ENCODE data around the gene UQCRQ. TPM values are rescaled to one million over a fixed set of nuclear protein-coding genes. Genes with fewer than 3 reads are reported as not detected.

Gene UQCRQ
- total and polyA plus RNA-seq, 9 of the 15 experiments (the other 6 are each of a cell fraction or from before 2014, with no cell fraction given) = 235 to 2,421 (median 883) TPM

GRCh38 chr5:132830436-132831094 lies 35.9 kb upstream of the UQCRQ start, which contains the start of gene SHROOM1 (continued):
- no peak for TF ChIP-seq RNF219 (CRISPR knock-in tag; IDR thresholded peaks at IDR 0.05)
- no peak for TF ChIP-seq MCM7 (IDR thresholded peaks at IDR 0.05)
- TF ChIP-seq EHMT2 (IDR thresholded peaks at IDR 0.05) = no peak
- no peak for TF ChIP-seq ZC3H4 (CRISPR knock-in tag; IDR thresholded peaks at IDR 0.05; ENCODE audit: borderline replicate concordance)
- peak; percentile 48 for TF ChIP-seq CTCFL (IDR thresholded peaks at IDR 0.05; ENCODE audit: borderline replicate concordance, insufficient read depth, low read depth, low read length, poor library complexity, severe bottlenecking)
- TF ChIP-seq CCAR2 (IDR thresholded peaks at IDR 0.05; ENCODE audit: low read depth, low read length) = no peak
- TF ChIP-seq ASH1L (IDR thresholded peaks at IDR 0.05; ENCODE audit: borderline replicate concordance, low read depth, partially characterized antibody) = no peak
- no peak for TF ChIP-seq ZNF253 (CRISPR knock-in tag; conservative IDR thresholded peaks at IDR 0.05)
- no peak for TF ChIP-seq CBFA2T2 (conservative IDR thresholded peaks at IDR 0.05)
- no peak for TF ChIP-seq HIVEP1 (CRISPR knock-in tag; IDR thresholded peaks at IDR 0.05)
- no peak for TF ChIP-seq KLF16 (IDR thresholded peaks at IDR 0.05)
- no peak for TF ChIP-seq ZNF707 (CRISPR knock-in tag; conservative IDR thresholded peaks at IDR 0.05)
- TF ChIP-seq ZNF740 (CRISPR knock-in tag; IDR thresholded peaks at IDR 0.05) = peak; percentile 90
- TF ChIP-seq ZNF740 (tag; IDR thresholded peaks at IDR 0.05) = peak in 1 of 2 experiments; percentile 85; a peak in 2 of 4 replicates
- peak; percentile 72 for TF ChIP-seq CTBP1 (IDR thresholded peaks at IDR 0.05; ENCODE audit: borderline replicate concordance)
- 0 out of 2 replicates have a peak, but pooled peaks have one; percentile 49 for TF ChIP-seq NR4A1 (CRISPR knock-in tag; IDR thresholded peaks at IDR 0.05)
- peak; percentile 41; the same call in 1 of the 2 replicates for TF ChIP-seq NR4A1 (tag; IDR thresholded peaks at IDR 0.05)
- no peak for TF ChIP-seq XRCC4 (IDR thresholded peaks at IDR 0.05; ENCODE audit: extremely low read depth, insufficient read depth, insufficient read length)
- TF ChIP-seq ZNF124 (CRISPR knock-in tag; IDR thresholded peaks at IDR 0.05) = no peak
- no peak for TF ChIP-seq GTF2B (IDR thresholded peaks at IDR 0.05; ENCODE audit: extremely low read depth, insufficient read length)
- TF ChIP-seq ZNF57 (CRISPR knock-in tag; IDR thresholded peaks at IDR 0.05) = peak; percentile 70; the same call in 1 of the 2 replicates
- TF ChIP-seq MIER1 (IDR thresholded peaks at IDR 0.05; ENCODE audit: low read depth) = no peak
- no peak for TF ChIP-seq POLR3A (IDR thresholded peaks at IDR 0.05; ENCODE audit: borderline replicate concordance, extremely low read depth, insufficient read depth, insufficient read length)
- TF ChIP-seq ZNF507 (tag; conservative IDR thresholded peaks at IDR 0.05) = no peak
